Prostate gland (tissue), 2 donors: Measurements from ENCODE around the gene ANO10. TPM values are rescaled to one million over a fixed set of nuclear protein-coding genes. Genes with fewer than 3 reads are reported as not detected.
"Not testable (repeated sequence)": the region's sequence is repeated elsewhere in the genome, so short reads cannot be mapped to it uniquely, and the experiment has no call there.

Source experiments
- DNase-seq: peaks from one replicate; pipeline ENCODE4 v3.0.0-alpha.2; 2019; ENCODE audit warnings: low spot score
- H3K27ac ChIP-seq, 2 donors: fragments of 200-600 bp; sonication (generic); 2 replicates each; pipeline ENCODE4 v1.5.1; 2017 to 2019
- H3K27me3 ChIP-seq: fragments of 200-600 bp; sonication (generic); replicated peaks from 2 replicates; pipeline ENCODE4 v1.5.1; 2019; ENCODE audit not compliant: insufficient read depth
- H3K36me3 ChIP-seq, 2 donors: fragments of 200-600 bp; sonication (generic); 1 replicate in 1 of 2; 2 replicates in 1 of 2; pipeline versions ENCODE4 v1.5.1 to v1.8.1; 2017 to 2019
- H3K4me1 ChIP-seq: fragments of 200-600 bp; sonication (generic); replicated peaks from 2 replicates; pipeline ENCODE4 v1.5.1; 2019
- H3K4me3 ChIP-seq, 2 donors: fragments of 200-600 bp; sonication (generic); 2 replicates each; pipeline ENCODE4 v1.5.1; 2017 to 2019
- H3K9me3 ChIP-seq: fragments of 200-600 bp; sonication (generic); 2 replicates; pipeline ENCODE4 v1.5.1; 2017
- POLR2A ChIP-seq: fragments of 450-650 bp; IDR thresholded peaks from one replicate; pipeline ENCODE4 v1.6.1; 2016; ENCODE audit warnings: antibody characterized with exemption, mild to moderate bottlenecking
- POLR2AphosphoS5 ChIP-seq: sonication (generic); formaldehyde crosslinking; IDR thresholded peaks from one replicate; pipeline ENCODE4 v1.6.1; 2017; ENCODE audit warnings: antibody characterized with exemption
- WGBS: methylation state at CpG from one replicate; pipeline ENCODE4 v1.1.5; 2018; 5-methylcytosine and 5-hydroxymethylcytosine counted together
- intact Hi-C: fragments of 100-400 bp; cut with DNase I; formaldehyde crosslinking; loops from one replicate; pipeline ENCODE4 v1.14.2; 2022
- total RNA-seq, 2 donors: library from RNA; depleted of rRNA; stranded (reverse); fragments of >200 nt; gene quantifications; one replicate each; pipeline ENCODE4 v1.1.0, GENCODE V29; 2016
- TF ChIP-seq, protein P1 (sequence below), 4 experiments: fragments of 200-600 bp in 2 of 4; fragments of 450-650 bp in 2 of 4; sonication (generic) in 2 of 4; IDR thresholded peaks; 1 replicate in 3 of 4; 2 replicates in 1 of 4; pipeline ENCODE4 v1.5.1; 2016 to 2019; ENCODE audit warnings: antibody characterized with exemption in 4 of 4, mild to moderate bottlenecking in 2 of 4, moderate library complexity in 2 of 4

Gene ANO10
- total RNA-seq, 2 donors from 2014 or later = 12.4 to 17.7 TPM

DNA sequence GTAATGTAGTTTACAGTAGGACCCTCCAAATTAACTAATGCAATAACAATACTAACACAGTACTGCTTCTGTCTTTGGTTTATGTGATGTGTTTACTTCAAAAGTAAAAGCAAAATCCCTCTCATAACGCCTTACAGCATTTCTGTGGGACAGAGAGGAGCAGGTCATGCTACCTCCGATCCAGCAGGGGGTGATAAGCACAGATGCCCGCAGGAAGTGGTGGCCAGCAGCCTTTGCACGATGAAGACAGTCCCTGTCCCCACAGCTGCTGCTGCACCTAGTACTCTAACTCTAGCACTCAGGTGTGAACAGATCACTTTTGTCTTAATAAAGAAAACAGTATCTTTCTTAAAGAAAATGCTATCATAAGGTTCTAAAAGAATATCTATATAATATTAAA, 38.3 kb downstream of the ANO10 start:
- 88% methylated on average over 4 of the region's 4 CpGs for WGBS
- Histone ChIP-seq H3K27ac (no peak overlapping the region), H3K4me3 (no peak overlapping the region), H3K36me3 (no peaks in the 10 kb centered on the region), H3K27me3 (no peaks in the 10 kb centered on the region), H3K9me3 (no peaks in the 10 kb centered on the region), H3K4me1 (no peaks in the 10 kb centered on the region)
- TF ChIP-seq, protein P1, sequence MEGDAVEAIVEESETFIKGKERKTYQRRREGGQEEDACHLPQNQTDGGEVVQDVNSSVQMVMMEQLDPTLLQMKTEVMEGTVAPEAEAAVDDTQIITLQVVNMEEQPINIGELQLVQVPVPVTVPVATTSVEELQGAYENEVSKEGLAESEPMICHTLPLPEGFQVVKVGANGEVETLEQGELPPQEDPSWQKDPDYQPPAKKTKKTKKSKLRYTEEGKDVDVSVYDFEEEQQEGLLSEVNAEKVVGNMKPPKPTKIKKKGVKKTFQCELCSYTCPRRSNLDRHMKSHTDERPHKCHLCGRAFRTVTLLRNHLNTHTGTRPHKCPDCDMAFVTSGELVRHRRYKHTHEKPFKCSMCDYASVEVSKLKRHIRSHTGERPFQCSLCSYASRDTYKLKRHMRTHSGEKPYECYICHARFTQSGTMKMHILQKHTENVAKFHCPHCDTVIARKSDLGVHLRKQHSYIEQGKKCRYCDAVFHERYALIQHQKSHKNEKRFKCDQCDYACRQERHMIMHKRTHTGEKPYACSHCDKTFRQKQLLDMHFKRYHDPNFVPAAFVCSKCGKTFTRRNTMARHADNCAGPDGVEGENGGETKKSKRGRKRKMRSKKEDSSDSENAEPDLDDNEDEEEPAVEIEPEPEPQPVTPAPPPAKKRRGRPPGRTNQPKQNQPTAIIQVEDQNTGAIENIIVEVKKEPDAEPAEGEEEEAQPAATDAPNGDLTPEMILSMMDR (IDR thresholded peaks at IDR 0.05) = no peak
- TF ChIP-seq POLR2A (no peak), POLR2AphosphoS5 (no peak)
- DNase-seq = no peak
- intact Hi-C loops = no loop called here

DNA sequence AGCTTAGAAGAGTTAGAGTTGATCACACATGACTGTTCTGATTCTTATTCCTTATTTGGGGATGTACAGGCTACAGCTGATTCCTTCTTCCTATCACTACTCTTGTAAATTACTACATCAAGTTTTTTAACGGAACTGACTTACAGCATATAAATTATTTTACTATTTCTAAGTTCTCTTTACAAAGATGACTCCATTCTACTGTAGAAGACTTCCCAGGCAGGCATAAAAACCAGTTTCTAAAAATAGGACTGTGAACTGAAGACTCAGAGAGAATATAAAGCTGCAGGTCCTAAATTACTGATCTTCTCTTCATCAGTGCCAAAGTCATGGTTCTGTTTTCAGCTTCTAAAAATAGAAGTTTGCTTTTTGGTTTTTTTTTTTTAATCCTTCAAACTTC, 38.9 kb downstream of the ANO10 start:
- WGBS = 51% methylated on average over 1 of the region's 1 CpG
- H3K27ac ChIP-seq = no peak overlapping the region
- TF ChIP-seq, protein P1 (IDR thresholded peaks at IDR 0.05) = no peak
- TF ChIP-seq POLR2A (no peak), POLR2AphosphoS5 (no peak)
- intact Hi-C loops = no loop called here
- H3K27me3 ChIP-seq = no peaks in the 10 kb centered on the region
- H3K9me3 ChIP-seq = no peaks in the 10 kb centered on the region
- H3K4me1 ChIP-seq = no peaks in the 10 kb centered on the region
- no peak overlapping the region for H3K4me3 ChIP-seq
- no peaks in the 10 kb centered on the region for H3K36me3 ChIP-seq
- no peak for DNase-seq

DNA sequence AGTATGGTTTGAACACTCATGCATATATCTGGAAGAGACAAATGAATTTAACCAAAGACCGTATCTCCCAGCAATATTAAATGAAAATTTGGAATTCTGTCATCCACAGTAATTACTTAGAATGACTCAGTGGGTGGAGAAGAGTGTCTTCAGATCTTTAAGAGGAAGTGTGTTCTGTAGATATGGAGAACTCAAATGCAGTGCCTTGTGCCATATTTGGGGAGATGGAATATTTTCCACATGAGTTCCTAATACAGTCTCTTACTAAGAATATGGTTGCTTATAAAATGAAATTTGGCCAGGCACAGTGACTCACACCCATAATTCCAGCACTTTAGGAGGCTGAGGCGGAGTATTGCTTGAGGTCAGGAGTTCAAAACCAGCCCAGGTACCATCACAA, 40.5 kb downstream of the ANO10 start:
- Histone ChIP-seq H3K4me3 (no peak overlapping the region), H3K4me1 (no peaks in the 10 kb centered on the region), H3K9me3 (no peaks in the 10 kb centered on the region), H3K27me3 (no peaks in the 10 kb centered on the region), H3K36me3 (no peaks in the 10 kb centered on the region), H3K27ac (no peak overlapping the region)
- no peak for TF ChIP-seq POLR2AphosphoS5
- TF ChIP-seq, protein P1 (IDR thresholded peaks at IDR 0.05) = no peak
- no peak for TF ChIP-seq POLR2A
- 85% methylated on average over 2 of the region's 2 CpGs for WGBS
- intact Hi-C loops = no loop called here
- no peak for DNase-seq

DNA sequence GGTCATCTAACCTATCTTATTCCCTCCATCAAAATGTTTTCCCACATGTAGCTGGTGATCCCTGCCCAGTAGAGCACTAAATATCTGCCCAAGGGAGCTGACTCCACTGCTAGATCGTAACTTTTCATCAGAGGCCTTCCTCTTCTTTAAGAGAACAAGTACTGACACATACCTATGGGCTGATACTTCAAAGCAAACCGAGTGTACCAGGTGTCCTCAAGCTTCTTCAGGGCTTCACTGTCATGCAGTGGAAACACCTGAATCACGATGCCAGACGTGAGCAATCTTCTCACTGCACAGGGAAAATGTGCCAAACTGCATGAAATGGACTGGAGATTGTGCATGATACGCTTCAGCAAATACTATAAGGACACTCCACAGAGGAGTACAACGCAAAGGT, 41.6 kb downstream of the ANO10 start:
- TF ChIP-seq POLR2A (no peak), POLR2AphosphoS5 (no peak)
- TF ChIP-seq, protein P1 (IDR thresholded peaks at IDR 0.05) = no peak
- no peak for DNase-seq
- intact Hi-C loops = no loop called here
- H3K36me3 ChIP-seq = no peaks in the 10 kb centered on the region
- 65% methylated on average over 6 of the region's 6 CpGs for WGBS
- no peaks in the 10 kb centered on the region for H3K9me3 ChIP-seq
- no peak overlapping the region for H3K4me3 ChIP-seq
- no peaks in the 10 kb centered on the region for H3K4me1 ChIP-seq
- H3K27me3 ChIP-seq = no peaks in the 10 kb centered on the region
- H3K27ac ChIP-seq = no peak overlapping the region

DNA sequence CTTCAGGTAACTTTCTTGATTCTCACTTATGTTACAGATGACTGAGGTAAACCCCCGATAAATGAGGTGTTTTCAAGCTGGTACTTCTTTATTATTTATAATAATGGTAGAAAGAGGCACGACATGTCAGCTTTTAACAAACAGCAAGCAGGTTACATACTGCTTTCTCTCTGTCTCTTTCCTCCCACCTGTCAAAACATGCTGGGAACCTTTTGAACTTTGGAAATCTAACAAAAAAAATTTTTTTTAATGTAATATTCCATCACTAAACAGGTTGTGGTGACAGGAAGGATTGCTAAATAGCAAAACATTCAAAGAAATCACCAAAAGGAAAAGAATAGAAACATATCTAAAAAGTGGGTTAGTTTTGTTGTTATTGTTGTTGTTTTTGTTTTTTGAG, 48.2 kb downstream of the ANO10 start:
- no peaks in the 10 kb centered on the region for H3K4me1 ChIP-seq
- H3K36me3 ChIP-seq = no peaks in the 10 kb centered on the region
- no peaks in the 10 kb centered on the region for H3K27me3 ChIP-seq
- WGBS = 88% methylated on average over 2 of the region's 2 CpGs
- H3K4me3 ChIP-seq = no peak overlapping the region
- DNase-seq = no peak
- H3K27ac ChIP-seq = no peak overlapping the region
- intact Hi-C loops = no loop called here
- H3K9me3 ChIP-seq = no peaks in the 10 kb centered on the region
- TF ChIP-seq POLR2A (no peak), POLR2AphosphoS5 (no peak)
- TF ChIP-seq, protein P1 (IDR thresholded peaks at IDR 0.05) = no peak

DNA sequence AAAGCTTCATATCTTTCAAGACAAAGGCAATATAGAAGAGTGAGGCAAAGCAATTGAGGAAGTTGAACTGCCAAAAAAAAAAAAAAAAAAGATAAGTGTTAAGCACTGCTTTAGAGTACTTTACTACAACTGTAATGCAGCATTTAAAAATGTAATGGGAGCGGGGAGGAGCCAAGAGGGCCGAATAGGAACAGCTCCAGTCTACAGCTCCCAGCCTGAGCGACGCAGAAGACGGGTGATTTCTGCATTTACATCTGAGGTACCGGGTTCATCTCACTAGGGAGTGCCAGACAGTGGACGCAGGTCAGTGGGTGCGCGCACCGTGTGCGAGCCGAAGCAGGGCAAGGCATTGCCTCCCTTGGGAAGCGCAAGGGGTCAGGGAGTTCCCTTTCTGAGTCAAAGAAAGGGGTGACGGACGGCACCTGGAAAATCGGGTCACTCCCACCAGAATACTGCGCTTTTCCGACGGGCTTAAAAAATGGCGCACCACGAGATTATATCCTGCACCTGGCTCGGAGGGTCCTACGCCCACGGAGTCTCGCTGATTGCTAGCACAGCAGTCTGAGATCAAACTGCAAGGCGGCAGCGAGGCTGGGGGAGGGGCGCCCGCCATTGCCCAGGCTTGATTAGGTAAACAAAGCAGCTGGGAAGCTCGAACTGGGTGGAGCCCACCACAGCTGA, 56.0 kb downstream of the ANO10 start:
- H3K4me3 ChIP-seq, H3K27me3 ChIP-seq, H3K9me3 ChIP-seq, H3K27ac ChIP-seq, DNase-seq, H3K4me1 ChIP-seq, intact Hi-C loops, H3K36me3 ChIP-seq: not testable (repeated sequence)
- WGBS = 82% methylated on average over 25 of the region's 30 CpGs
